NB4 (cell line): ENCODE results near the gene MERTK.

Experiments
- MYC ChIP-seq: IDR thresholded peaks from 2 replicates; pipeline ENCODE4 v1.6.1; 2011; ENCODE audit warnings: low read depth, low read length
- POLR2A ChIP-seq: IDR thresholded peaks from 2 replicates; pipeline ENCODE4 v1.6.1; 2011; ENCODE audit warnings: mild to moderate bottlenecking; ENCODE audit not compliant: insufficient read length; ENCODE audit errors: extremely low read depth
- TF ChIP-seq, protein P1 (sequence below): IDR thresholded peaks from one replicate; pipeline ENCODE4 v1.5.1; 2012; ENCODE audit warnings: low read depth, low read length
- TF ChIP-seq, protein P2 (sequence below): IDR thresholded peaks from 2 replicates; pipeline ENCODE4 v1.6.1; 2011; ENCODE audit warnings: low read depth, low read length

GRCh38 chr2:112008910-112009485 is 110.6 kb downstream of the MERTK start:
- TF ChIP-seq, protein P1, sequence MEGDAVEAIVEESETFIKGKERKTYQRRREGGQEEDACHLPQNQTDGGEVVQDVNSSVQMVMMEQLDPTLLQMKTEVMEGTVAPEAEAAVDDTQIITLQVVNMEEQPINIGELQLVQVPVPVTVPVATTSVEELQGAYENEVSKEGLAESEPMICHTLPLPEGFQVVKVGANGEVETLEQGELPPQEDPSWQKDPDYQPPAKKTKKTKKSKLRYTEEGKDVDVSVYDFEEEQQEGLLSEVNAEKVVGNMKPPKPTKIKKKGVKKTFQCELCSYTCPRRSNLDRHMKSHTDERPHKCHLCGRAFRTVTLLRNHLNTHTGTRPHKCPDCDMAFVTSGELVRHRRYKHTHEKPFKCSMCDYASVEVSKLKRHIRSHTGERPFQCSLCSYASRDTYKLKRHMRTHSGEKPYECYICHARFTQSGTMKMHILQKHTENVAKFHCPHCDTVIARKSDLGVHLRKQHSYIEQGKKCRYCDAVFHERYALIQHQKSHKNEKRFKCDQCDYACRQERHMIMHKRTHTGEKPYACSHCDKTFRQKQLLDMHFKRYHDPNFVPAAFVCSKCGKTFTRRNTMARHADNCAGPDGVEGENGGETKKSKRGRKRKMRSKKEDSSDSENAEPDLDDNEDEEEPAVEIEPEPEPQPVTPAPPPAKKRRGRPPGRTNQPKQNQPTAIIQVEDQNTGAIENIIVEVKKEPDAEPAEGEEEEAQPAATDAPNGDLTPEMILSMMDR = no peak
- no peak for TF ChIP-seq POLR2A
- TF ChIP-seq, protein P2, sequence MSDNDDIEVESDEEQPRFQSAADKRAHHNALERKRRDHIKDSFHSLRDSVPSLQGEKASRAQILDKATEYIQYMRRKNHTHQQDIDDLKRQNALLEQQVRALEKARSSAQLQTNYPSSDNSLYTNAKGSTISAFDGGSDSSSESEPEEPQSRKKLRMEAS = no peak
- no peak for TF ChIP-seq MYC
